ENCODE results near the gene CIRBP.

Gene CIRBP

GRCh38 chr19:1266129-1266915 lies 2.8 kb upstream of the CIRBP start:
- Mint-ChIP-seq H3K27ac (peak overlapping the region in 1 of 2 donors; percentile 63), H3K4me1 (peaks cover 88% of the 10 kb centered on the region), H3K27me3 (no peaks in the 10 kb centered on the region), H3K4me3 (peak overlapping the region; percentile 79 to 81), H3K9me3 (no peaks in the 10 kb centered on the region)
- ATAC-seq (peak; percentile 53), DNase-seq (peak; percentile 90 to 94)

- H3K9me3 Mint-ChIP-seq, result no peaks in the 10 kb centered on the region
- H3K4me3 Mint-ChIP-seq, result peak overlapping the region; percentile 79 to 81
- DNase-seq, result peak in 1 of 2 donors; percentile 73
- peaks cover 88% of the 10 kb centered on the region for H3K4me1 Mint-ChIP-seq
- H3K27ac Mint-ChIP-seq, result peak overlapping the region in 1 of 2 donors; percentile 46
- no peaks in the 10 kb centered on the region for H3K27me3 Mint-ChIP-seq
- ATAC-seq, result peak; percentile 1
Observed at GRCh38 chr19:1266916-1267476, 2.1 kb upstream of the CIRBP start.

DNA sequence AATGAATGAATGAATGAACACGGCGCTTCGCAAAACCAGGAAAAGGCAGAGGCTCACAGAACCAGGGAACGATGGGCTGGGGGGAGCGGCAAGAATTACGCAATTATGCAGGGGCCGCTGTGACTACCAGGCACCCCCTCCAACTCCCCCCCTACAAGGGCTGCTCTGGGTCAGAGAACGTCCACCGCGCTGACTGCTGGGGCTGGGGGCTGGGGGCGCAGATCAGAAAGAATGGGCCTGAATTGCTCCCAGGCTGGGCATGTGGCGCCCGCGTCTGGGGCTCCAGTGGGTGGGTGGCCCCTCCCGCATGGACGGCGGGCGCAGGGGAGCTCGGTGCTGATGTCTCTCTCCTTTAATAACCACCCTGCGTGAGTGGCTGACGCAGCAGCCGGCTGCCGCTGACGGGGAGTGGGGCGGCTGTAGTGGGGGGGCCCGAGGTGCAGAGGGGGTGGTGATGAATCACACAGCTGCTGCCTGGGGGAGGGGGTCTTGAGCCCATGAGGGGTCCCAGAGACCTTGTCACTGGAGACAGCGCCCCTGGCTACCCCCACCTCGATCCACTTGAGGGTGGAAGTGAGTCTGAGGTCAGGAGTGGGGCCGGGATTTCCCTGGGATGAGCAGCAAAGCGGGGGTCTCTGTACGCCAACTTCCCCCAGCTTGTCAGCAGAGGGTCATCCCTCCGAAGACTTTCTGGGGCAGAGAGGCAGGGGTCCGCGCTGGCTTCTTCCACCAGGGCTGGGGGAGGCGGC lies 1.5 kb upstream of the CIRBP start:
- DNase-seq, result no peak
- no peak overlapping the region for H3K27ac Mint-ChIP-seq
- H3K27me3 Mint-ChIP-seq, result no peaks in the 10 kb centered on the region
- H3K4me3 Mint-ChIP-seq, result peak overlapping the region; percentile 79 to 81
- no peaks in the 10 kb centered on the region for H3K9me3 Mint-ChIP-seq
- peaks cover 88% of the 10 kb centered on the region for H3K4me1 Mint-ChIP-seq
- no peak for ATAC-seq

GRCh38 chr19:1268226-1269064 lies 687 bp upstream of the CIRBP start:
- H3K4me1 Mint-ChIP-seq, result peaks cover 88% of the 10 kb centered on the region
- H3K4me3 Mint-ChIP-seq, result peak overlapping the region; percentile 79 to 88
- DNase-seq, result no peak
- ATAC-seq, result no peak
- no peaks in the 10 kb centered on the region for H3K27me3 Mint-ChIP-seq
- peak overlapping the region; percentile 55 to 99 for H3K27ac Mint-ChIP-seq
- no peaks in the 10 kb centered on the region for H3K9me3 Mint-ChIP-seq

GRCh38 chr19:1269478-1270212 lies 513 bp downstream of the CIRBP start:
- DNase-seq (peak; percentile 85 to 86), ATAC-seq (peak; percentile 51)
- no peaks in the 10 kb centered on the region for H3K27me3 Mint-ChIP-seq
- peaks cover 88% of the 10 kb centered on the region for H3K4me1 Mint-ChIP-seq
- no peaks in the 10 kb centered on the region for H3K9me3 Mint-ChIP-seq
- peak overlapping the region; percentile 88 to 99 for H3K27ac Mint-ChIP-seq
- peak overlapping the region; percentile 95 to 99 for H3K4me3 Mint-ChIP-seq

- no peaks in the 10 kb centered on the region for H3K9me3 Mint-ChIP-seq
- peak overlapping the region; percentile 95 to 99 for H3K4me3 Mint-ChIP-seq
- H3K27ac Mint-ChIP-seq, result peak overlapping the region; percentile 88 to 99
- ATAC-seq (no peak), DNase-seq (no peak)
- no peaks in the 10 kb centered on the region for H3K27me3 Mint-ChIP-seq
- peaks cover 88% of the 10 kb centered on the region for H3K4me1 Mint-ChIP-seq
Observed at GRCh38 chr19:1270213-1270853, 1.2 kb downstream of the CIRBP start.

- DNase-seq, result no peak
- H3K4me1 Mint-ChIP-seq, result peaks cover 83% of the 10 kb centered on the region
- H3K9me3 Mint-ChIP-seq, result no peaks in the 10 kb centered on the region
- H3K4me3 Mint-ChIP-seq, result peak overlapping the region; percentile 95 to 99
- no peaks in the 10 kb centered on the region for H3K27me3 Mint-ChIP-seq
- ATAC-seq, result no peak
- H3K27ac Mint-ChIP-seq, result peak overlapping the region; percentile 88 to 99
Observed at GRCh38 chr19:1270854-1271527, 1.9 kb downstream of the CIRBP start.

DNA sequence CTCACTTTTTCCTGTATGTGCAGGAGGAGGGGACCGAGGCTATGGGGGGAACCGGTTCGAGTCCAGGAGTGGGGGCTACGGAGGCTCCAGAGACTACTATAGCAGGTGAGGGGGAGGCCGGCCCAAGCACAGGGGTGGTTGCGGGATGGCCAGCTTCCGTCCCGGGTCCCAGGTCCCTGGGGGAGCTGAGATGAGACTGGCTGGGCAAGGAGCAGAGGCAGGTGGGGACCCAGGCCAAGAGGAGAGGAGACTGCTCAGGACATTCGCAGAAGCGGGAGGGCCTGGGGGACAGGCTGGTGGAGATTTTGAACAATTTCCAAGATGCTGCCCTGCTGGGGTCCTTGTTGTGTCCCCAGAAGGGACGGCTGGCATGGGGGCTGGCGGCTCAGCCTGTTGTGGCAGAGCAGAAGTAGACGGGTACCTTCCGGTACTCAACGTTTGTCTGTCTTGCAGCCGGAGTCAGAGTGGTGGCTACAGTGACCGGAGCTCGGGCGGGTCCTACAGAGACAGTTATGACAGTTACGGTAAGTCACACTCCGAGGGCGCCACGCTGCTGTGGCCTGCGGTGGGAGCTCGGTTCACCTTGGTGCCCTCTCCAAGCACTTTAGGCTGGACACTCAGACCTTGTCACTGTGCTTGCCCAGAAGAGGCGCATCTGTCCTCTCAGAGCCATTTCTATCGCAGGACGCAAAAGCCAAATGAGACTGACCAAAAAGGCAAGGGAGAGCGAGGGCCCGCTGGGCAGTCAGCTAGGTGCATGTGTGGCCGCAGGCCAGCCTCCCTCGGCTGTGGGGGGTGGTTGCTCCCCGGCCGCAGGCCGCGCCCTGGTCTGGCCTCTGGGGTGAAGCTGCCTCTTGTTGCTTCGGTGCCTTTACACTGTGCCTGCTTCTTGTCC lies 2.6 kb downstream of the CIRBP start:
- ATAC-seq, result no peak
- H3K4me1 Mint-ChIP-seq, result peaks cover 85% of the 10 kb centered on the region
- no peaks in the 10 kb centered on the region for H3K9me3 Mint-ChIP-seq
- no peaks in the 10 kb centered on the region for H3K27me3 Mint-ChIP-seq
- peak overlapping the region; percentile 95 to 99 for H3K4me3 Mint-ChIP-seq
- no peak for DNase-seq
- peak overlapping the region; percentile 46 to 99 for H3K27ac Mint-ChIP-seq

DNA sequence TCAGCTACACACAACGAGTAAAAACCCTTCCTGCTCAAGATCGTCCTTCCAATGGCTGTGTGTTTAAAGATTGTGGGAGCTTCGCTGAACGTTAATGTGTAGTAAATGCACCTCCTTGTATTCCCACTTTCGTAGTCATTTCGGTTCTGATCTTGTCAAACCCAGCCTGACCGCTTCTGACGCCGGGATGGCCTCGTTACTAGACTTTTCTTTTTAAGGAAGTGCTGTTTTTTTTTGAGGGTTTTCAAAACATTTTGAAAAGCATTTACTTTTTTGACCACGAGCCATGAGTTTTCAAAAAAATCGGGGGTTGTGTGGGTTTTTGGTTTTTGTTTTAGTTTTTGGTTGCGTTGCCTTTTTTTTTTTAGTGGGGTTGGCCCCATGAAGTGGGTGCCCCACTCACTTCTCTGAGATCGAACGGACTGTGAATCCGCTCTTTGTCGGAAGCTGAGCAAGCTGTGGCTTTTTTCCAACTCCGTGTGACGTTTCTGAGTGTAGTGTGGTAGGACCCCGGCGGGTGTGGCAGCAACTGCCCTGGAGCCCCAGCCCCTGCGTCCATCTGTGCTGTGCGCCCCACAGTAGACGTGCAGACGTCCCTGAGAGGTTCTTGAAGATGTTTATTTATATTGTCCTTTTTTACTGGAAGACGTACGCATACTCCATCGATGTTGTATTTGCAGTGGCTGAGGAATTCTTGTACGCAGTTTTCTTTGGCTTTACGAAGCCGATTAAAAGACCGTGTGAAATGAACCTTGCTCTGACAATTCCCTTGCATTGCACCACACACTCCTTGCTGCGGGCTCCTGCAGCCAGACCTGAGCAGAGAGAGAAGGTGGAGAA lies 3.5 kb downstream of the CIRBP start:
- no peaks in the 10 kb centered on the region for H3K9me3 Mint-ChIP-seq
- no peak for ATAC-seq
- peak overlapping the region; percentile 25 to 65 for H3K27ac Mint-ChIP-seq
- no peaks in the 10 kb centered on the region for H3K27me3 Mint-ChIP-seq
- DNase-seq, result no peak
- peak overlapping the region; percentile 10 to 32 for H3K4me3 Mint-ChIP-seq
- peaks cover 87% of the 10 kb centered on the region for H3K4me1 Mint-ChIP-seq

DNA sequence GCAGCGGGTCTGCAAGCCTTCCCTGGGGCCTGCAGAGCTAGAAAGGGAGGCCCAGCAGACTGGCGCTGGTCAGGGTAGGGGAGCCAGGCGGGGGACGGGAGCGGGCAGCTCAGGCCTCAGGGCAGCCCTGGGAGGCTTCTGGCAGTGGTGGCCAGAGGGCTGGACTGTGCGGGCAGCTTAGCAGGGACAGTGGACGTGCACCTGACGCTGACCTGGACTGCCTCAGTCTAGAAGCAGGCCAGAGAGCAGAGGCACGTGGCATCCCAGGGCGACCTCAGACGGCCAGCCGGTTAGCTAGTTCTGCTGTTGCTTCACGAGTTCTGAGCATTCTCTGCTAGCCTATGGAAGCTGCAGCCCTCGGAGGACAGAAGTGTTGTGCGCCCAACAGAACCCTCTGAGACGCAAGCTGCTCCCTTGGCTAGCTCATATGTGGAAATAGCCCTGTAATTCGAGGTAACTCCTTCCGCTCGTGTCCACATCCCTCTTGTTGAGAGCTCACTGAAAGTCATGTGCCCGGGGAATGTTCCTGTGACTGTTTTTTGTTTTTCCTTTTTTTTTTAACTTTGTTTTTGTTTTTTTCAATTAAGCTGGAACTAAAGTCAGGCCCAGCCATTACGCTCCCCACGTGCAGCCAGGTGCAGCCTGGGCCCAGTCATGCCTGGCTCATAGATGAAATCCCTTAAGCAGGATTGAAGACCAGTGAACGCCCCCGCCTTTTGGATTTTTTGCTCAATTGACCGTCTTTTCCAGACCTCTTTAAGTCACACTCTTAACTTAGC lies 4.3 kb downstream of the CIRBP start:
- Mint-ChIP-seq H3K4me3 (peak overlapping the region; percentile 82 to 83), H3K4me1 (peaks cover 86% of the 10 kb centered on the region), H3K27ac (peak overlapping the region in 1 of 2 donors; percentile 64), H3K27me3 (no peaks in the 10 kb centered on the region), H3K9me3 (no peaks in the 10 kb centered on the region)
- ATAC-seq, result no peak
- no peak for DNase-seq

GRCh38 chr19:1274081-1274851 lies 5.1 kb downstream of the CIRBP start:
- DNase-seq (no peak), ATAC-seq (no peak)
- Mint-ChIP-seq H3K4me1 (peaks cover 84% of the 10 kb centered on the region), H3K9me3 (no peaks in the 10 kb centered on the region), H3K4me3 (peak overlapping the region; percentile 82 to 83), H3K27me3 (no peaks in the 10 kb centered on the region), H3K27ac (peak overlapping the region in 1 of 2 donors; percentile 64)
